HUES48 (cell line): Measurements from ENCODE around the gene PEDS1.
"Not testable (repeated sequence)": the region's sequence is repeated elsewhere in the genome, so short reads cannot be mapped to it uniquely, and the experiment has no call there.

Experiments
- H3K27ac ChIP-seq: one replicate; pipeline ENCODE4 v1.7.0; 2013; ENCODE audit warnings: low read depth, low read length, inconsistent platforms
- H3K27me3 ChIP-seq: 2 replicates; pipeline ENCODE4 v1.6.1; 2013; ENCODE audit warnings: mild to moderate bottlenecking, low read length; ENCODE audit not compliant: control insufficient read depth, insufficient read depth
- H3K36me3 ChIP-seq: 2 replicates; pipeline ENCODE4 v1.6.1; 2013; ENCODE audit warnings: low read length; ENCODE audit not compliant: control insufficient read depth, insufficient read depth
- H3K4me1 ChIP-seq: 2 replicates; pipeline ENCODE4 v1.6.1; 2013; ENCODE audit warnings: mild to moderate bottlenecking, low read length; ENCODE audit not compliant: control insufficient read depth, insufficient read depth
- H3K4me3 ChIP-seq: 2 replicates; pipeline ENCODE4 v1.5.1; 2013; ENCODE audit warnings: mild to moderate bottlenecking, low read depth, low read length
- H3K9ac ChIP-seq: 2 replicates; pipeline ENCODE4 v1.6.1; 2013; ENCODE audit warnings: mild to moderate bottlenecking, low read depth, low read length, moderate library complexity
- H3K9me3 ChIP-seq: 2 replicates; pipeline ENCODE4 v1.6.1; 2013; ENCODE audit warnings: low read length; ENCODE audit not compliant: control insufficient read depth, insufficient read depth

The PEDS1 gene

DNA sequence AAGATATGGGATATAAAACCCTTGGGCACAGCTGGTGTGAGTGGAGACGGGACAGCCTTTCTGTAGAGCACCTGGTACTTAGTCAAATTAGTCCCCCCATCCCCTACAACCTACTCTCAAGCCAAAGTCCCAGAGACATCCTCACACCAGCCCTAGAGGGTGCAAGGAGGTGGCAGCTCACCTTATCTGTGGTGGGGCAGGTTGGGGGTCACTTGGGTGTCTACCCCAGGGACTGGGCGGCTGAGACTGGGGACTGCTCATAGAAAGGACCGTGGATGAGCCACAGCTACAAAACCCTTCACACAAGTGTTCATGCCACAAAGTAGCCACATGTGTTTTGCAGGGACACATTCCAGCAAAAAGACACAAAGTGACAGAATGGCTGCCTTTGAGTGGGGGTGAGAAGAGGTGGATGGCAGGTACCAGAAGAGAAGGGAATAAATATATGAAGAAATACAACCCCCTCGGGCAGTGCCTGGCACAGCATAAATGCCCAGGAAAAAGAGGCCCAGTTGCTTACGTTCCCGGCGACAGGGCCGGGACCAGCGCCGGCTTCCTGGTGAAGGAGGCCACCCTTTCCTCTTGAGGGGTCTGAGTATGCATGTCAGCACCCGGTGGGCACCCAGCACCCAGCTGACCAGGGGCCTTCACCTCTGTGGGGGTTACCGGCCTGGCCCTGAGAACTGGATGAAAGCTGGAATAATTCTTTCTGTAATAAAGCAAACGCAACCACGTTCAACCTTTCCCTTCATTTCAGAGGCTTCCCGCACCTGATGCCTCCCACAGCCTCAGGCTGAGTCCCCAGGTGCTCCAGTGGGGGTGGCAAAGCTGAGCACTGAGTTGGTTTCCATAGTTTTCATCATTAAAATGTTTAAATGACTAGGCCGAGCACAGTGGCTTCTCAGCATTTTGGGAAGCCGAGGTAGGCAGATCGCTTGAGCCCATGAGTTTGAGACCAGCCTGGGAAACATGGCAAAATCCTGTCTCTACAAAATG is 22.7 kb upstream of the PEDS1 start:
- no peak overlapping the region for H3K9ac ChIP-seq
- no peak overlapping the region for H3K4me3 ChIP-seq
- H3K27me3 ChIP-seq = no peaks in the 10 kb centered on the region
- H3K4me1 ChIP-seq = peaks cover 10% of the 10 kb centered on the region
- no peaks in the 10 kb centered on the region for H3K36me3 ChIP-seq
- H3K9me3 ChIP-seq = no peaks in the 10 kb centered on the region
- H3K27ac ChIP-seq = no peak overlapping the region

DNA sequence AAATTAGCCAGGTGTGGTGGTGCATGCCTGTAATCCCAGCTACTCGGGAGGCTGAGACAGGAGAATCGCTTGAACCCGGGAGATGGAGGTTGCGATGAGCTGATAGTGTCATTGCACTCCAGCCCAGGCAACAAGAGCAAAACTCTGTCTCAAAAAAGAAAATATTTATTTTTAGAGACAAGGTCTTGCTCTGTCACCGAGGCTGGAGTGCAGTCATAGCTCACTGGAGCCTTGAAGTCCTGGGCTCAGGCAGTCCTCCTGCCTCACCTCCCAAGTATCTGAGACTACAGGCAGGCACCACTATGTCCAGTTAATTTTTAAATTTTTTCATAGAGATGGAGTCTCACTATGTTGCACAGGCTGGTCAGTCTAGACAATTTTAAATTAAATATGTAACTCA is 20.9 kb upstream of the PEDS1 start:
- no peaks in the 10 kb centered on the region for H3K9me3 ChIP-seq
- no peak overlapping the region for H3K4me3 ChIP-seq
- H3K27ac ChIP-seq = no peak overlapping the region
- H3K27me3 ChIP-seq = no peaks in the 10 kb centered on the region
- peaks cover 10% of the 10 kb centered on the region for H3K4me1 ChIP-seq
- no peak overlapping the region for H3K9ac ChIP-seq
- no peaks in the 10 kb centered on the region for H3K36me3 ChIP-seq

DNA sequence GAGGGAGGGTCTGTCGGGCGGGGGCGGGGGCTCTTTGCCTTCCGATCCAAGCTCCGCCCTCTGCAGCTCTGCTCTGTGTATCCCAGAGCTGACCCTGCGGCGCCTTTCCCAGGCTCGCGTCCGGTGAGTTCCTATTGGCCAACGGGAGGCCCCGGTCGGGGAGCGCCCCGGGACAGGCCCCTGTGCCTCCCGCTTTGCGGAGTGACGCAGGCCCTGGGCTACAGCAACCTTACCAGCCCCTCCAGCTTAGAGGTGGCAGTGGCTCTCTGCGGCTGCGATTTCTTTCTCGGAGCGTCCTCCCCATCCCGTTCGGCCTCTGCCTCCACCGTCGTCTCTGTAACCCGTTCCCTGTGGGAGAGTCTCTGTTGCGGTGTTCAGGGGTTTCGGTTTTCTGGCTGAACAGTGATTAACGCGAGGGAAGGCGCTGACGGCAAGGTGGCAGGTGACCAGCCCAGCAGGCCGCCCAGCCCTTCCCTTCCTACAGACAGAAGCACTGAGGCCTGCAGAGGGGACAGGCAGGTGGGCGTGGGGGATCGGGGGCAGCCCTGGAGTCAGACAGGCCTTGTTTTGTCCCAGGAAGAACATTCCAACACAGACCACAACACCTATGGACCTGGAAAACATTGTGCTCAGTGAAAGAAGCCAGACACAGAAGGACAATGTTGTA is 19.0 kb upstream of the PEDS1 start:
- Histone ChIP-seq H3K9me3 (no peaks in the 10 kb centered on the region), H3K36me3 (no peaks in the 10 kb centered on the region), H3K9ac (peak overlapping the region; percentile 52; the same call in 1 of the 2 replicates), H3K27ac (peak overlapping the region; percentile 85), H3K4me3 (peak overlapping the region; percentile 64), H3K4me1 (peaks cover 10% of the 10 kb centered on the region), H3K27me3 (no peaks in the 10 kb centered on the region)

DNA sequence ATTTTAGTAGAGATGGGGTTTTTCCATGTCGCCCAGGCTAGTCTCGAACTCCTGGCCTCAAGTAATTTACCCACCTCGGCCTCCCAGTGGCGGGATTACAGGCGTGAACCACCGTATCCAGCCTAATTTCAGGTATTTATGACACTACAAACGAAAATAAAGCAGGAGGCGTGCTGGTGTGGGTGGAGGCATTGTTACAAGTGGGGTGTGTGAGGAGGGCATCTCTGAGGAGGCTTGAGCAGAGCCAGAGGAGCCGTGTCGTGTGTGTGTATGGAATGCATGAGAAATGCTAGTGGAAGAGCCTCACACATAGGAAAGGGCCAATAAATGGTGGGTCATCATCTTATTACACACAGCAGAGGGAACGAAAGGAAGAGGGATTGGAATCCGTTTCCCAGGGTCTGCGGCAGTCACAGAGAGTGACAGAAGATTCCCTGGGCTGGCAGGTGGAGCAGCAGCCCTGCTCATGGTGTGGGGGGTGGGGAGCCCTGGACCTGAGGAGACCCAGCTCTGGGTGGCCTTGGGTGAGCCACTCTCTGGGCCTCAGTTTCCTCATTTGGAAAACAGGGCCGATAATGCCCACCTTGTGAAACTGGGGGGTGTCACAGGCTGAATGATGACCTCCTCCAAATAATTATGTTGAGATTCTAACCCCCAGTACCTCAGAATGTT is 17.2 kb upstream of the PEDS1 start:
- no peaks in the 10 kb centered on the region for H3K36me3 ChIP-seq
- no peak overlapping the region for H3K27ac ChIP-seq
- no peaks in the 10 kb centered on the region for H3K9me3 ChIP-seq
- no peak overlapping the region for H3K9ac ChIP-seq
- peaks cover 16% of the 10 kb centered on the region for H3K4me1 ChIP-seq
- no peaks in the 10 kb centered on the region for H3K27me3 ChIP-seq
- no peak overlapping the region for H3K4me3 ChIP-seq

DNA sequence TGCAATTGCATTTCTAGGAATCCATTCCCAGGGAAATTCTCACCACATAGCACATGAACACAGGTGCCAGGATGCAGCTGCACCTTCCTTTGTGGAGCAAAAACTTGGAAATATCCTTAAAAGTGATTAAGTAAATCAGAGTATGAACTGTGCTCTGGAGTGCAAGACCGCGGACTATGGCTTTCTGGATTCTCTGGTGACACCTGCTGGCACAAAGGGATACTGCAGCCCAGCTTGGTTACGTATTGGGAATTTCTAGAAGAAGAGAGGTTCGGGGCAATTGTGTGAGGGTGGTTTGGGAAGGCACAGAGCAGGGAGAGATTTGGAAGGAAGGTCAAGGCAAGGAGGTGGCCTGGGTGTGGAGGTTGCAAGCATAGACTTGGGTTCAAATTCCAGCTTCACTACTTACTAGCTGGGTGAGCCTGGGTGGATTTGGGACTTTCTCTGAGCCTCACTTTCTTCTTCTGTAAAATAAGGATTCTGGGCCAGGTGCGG is 15.9 kb upstream of the PEDS1 start:
- peaks cover 19% of the 10 kb centered on the region for H3K4me1 ChIP-seq
- H3K9me3 ChIP-seq = no peaks in the 10 kb centered on the region
- H3K9ac ChIP-seq = no peak overlapping the region
- H3K27ac ChIP-seq = no peak overlapping the region
- H3K36me3 ChIP-seq = no peaks in the 10 kb centered on the region
- H3K27me3 ChIP-seq = no peaks in the 10 kb centered on the region
- no peak overlapping the region for H3K4me3 ChIP-seq

DNA sequence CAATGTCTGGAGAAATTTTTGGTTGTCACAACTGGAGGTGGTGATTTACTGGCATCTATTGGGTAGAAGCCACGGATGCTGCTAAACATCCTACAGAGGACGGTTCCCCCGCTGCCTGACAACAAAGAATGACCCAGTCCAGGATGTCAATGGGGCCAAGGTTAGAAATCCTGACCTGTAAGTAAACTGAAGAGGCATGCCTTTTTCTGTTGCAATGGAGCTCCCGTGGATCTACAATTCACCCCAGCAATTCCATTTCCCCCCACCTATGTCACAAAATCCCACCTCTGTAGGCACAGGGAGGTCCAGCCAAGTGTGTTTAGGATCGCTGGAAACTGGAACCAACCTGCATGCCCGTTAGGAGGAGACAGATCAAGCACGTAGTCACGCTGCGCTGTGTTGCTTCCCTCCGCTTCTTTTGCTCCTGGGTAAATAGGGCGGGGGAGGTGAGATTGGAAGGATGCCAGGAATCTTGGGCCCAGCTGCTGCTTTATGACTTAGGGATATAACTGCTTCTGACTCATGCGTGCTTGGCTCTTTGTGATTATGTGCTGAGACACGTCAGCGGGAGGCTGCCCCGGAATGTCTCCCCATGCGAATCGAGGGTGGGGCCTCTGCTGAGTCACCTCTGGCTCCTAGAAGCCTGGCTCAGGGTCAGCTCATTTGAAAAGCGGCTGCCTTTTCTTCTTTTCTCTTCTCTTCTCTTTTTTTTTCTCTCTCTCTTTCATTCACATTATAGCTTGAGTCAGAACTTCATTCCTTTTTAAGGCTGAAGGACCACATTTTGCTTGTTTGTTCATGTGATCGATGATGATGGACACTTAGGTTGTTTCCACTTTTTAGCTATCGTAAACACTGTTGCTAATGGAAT is 12.4 kb upstream of the PEDS1 start:
- H3K27me3 ChIP-seq = no peaks in the 10 kb centered on the region
- no peaks in the 10 kb centered on the region for H3K9me3 ChIP-seq
- H3K4me1 ChIP-seq = peaks cover 12% of the 10 kb centered on the region
- no peaks in the 10 kb centered on the region for H3K36me3 ChIP-seq
- H3K9ac ChIP-seq = peak overlapping the region; percentile 80
- peak overlapping the region; percentile 51 for H3K4me3 ChIP-seq
- H3K27ac ChIP-seq = peak overlapping the region; percentile 97

- Histone ChIP-seq H3K4me1 (peaks cover 12% of the 10 kb centered on the region), H3K9ac (no peak overlapping the region), H3K4me3 (no peak overlapping the region), H3K36me3 (no peaks in the 10 kb centered on the region), H3K9me3 (no peaks in the 10 kb centered on the region), H3K27me3 (no peaks in the 10 kb centered on the region), H3K27ac (peak overlapping the region; percentile 60)
These were observed 10.2 kb upstream of the PEDS1 start for GRCh38 chr20:50163570-50164317.

DNA sequence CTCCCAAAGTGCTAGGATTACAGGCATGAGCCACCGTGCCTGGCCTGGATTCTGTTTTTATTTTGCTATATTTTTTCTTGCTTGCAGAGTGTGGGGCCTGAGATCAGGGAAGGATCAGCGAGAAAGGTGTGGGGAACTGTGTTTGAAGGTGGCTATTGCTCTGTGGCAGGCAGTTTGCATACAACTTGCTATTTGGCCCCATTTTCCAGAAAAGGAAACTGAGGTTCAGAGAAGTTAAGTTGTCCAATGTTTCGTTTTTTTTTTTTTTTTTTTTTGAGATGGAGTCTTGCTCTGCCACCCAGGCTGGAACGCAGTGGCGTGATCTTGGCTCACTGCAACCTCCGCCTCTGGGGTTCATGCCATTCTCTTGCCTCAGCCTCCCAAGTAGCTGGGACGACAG is 8.0 kb upstream of the PEDS1 start:
- not testable (repeated sequence) for H3K4me3 ChIP-seq, H3K27ac ChIP-seq, H3K9me3 ChIP-seq, H3K27me3 ChIP-seq, H3K9ac ChIP-seq, H3K36me3 ChIP-seq
- H3K4me1 ChIP-seq = peaks cover 12% of the 10 kb centered on the region

DNA sequence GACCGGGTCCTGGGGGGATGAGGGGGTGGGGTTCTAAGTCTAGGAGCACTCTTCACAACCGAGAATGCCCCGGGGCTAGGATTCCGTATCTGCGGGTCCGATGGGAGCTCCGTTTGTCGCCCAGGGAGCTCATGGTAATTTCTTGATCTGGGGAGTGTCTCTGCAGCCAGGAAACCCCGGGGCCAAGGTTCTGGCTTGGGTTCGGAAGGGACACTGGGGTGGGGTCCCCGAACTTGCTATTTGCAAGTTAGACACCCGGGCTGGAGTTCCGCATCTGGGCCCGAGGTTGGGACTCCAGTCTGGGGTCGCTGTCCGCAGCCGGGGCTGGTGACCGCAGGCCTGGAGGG is 397 bp downstream of the PEDS1 start:
- Histone ChIP-seq H3K36me3 (peaks cover 20% of the 10 kb centered on the region), H3K4me1 (peaks cover 24% of the 10 kb centered on the region), H3K27ac (peak overlapping the region; percentile 79), H3K27me3 (0 out of 2 replicates have a peak, but pooled peaks cover 3% of the 10 kb centered on the region), H3K9me3 (no peaks in the 10 kb centered on the region), H3K9ac (peak overlapping the region; percentile 78), H3K4me3 (peak overlapping the region; percentile 72)
